D721Med (cell line): Measurements from ENCODE around the gene DCTN1.

Experiments used
- DNase-seq: peaks from one replicate; pipeline ENCODE4 v3.0.0; 2011; ENCODE audit warnings: low spot score; ENCODE audit not compliant: insufficient read length
- FAIRE-seq: peaks from 2 replicates; lab custom pipeline; 2011; peaks lifted over from hg19 to GRCh38; lab: Jason Lieb, UNC
- TF ChIP-seq, protein P1 (sequence below): IDR thresholded peaks from 2 replicates; pipeline ENCODE4 v1.5.1; 2012; ENCODE audit warnings: mild to moderate bottlenecking, control low read depth; ENCODE audit not compliant: insufficient read depth; ENCODE audit errors: missing control alignments

Gene DCTN1

GRCh38 chr2:74379851-74380789 is at the start of gene DCTN1:
TSS of gene DCTN1 (minus strand) at chr2:74380311. CDS start at chr2:74380037, 274 bp downstream.
- no peak for FAIRE-seq
- peak; percentile 80 for DNase-seq
- TF ChIP-seq, protein P1, sequence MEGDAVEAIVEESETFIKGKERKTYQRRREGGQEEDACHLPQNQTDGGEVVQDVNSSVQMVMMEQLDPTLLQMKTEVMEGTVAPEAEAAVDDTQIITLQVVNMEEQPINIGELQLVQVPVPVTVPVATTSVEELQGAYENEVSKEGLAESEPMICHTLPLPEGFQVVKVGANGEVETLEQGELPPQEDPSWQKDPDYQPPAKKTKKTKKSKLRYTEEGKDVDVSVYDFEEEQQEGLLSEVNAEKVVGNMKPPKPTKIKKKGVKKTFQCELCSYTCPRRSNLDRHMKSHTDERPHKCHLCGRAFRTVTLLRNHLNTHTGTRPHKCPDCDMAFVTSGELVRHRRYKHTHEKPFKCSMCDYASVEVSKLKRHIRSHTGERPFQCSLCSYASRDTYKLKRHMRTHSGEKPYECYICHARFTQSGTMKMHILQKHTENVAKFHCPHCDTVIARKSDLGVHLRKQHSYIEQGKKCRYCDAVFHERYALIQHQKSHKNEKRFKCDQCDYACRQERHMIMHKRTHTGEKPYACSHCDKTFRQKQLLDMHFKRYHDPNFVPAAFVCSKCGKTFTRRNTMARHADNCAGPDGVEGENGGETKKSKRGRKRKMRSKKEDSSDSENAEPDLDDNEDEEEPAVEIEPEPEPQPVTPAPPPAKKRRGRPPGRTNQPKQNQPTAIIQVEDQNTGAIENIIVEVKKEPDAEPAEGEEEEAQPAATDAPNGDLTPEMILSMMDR: no peak

DNA sequence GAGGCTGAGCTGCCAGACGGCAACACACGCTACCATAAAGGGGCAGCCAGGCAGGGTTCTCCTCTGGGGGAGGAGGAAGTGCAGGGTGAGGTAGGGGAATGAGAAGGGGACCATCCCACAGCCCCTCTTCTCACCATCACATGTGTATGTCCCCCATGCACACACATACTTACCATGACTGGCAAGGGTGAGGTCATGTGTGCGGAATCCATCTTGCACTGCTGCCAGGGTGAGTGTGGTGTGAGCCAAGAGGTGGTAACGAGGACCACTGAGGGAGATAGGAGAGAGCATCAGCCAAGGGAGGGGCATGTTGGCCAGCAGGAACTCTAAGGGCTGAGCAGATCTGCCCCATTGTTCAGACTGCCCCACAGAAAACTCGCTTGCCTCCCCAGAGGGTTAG is 48.6 kb upstream of the DCTN1 start:
- FAIRE-seq (no peak), DNase-seq (no peak)
- TF ChIP-seq, protein P1: no peak

GRCh38 chr2:74427551-74427950 is 47.4 kb upstream of the DCTN1 start:
- FAIRE-seq (no peak), DNase-seq (no peak)
- TF ChIP-seq, protein P1: no peak

- TF ChIP-seq, protein P1: no peak
- DNase-seq (no peak), FAIRE-seq (no peak)
Measured at GRCh38 chr2:74426181-74426758, 46.2 kb upstream of the DCTN1 start.

DNA sequence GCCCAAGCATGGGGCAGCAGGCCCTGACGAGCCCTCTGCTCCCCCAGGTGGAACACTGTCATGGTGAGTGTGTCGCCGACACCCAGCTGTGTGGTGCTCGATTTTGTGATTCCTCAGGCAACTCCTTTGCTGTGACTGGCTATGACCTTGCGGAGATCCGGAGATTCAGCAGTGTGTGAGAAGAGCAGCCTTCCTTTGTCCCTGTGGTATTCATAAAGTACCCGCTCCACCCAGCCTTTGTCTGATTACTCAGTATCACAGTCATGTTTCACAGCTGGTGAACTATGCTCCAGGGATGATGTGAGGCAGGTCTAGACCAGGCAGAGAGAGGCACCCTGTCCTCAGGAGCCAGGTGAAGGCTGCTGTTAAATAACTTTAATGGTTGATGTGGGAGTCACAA is 45.4 kb upstream of the DCTN1 start:
- DNase-seq: no peak
- TF ChIP-seq, protein P1: no peak
- no peak for FAIRE-seq

- TF ChIP-seq, protein P1: no peak
- FAIRE-seq (no peak), DNase-seq (no peak)
Measured at GRCh38 chr2:74424995-74425406, 44.9 kb upstream of the DCTN1 start.
